Type B pancreatic cell (in vitro differentiated cells): ENCODE data around the gene ZNF343. TPM values are rescaled to one million over a fixed set of nuclear protein-coding genes. Genes with fewer than 3 reads are reported as not detected.

Experiments used
- DNase-seq: peaks from one replicate; pipeline ENCODE4 v3.0.0; 2021; ENCODE audit warnings: mixed read lengths; ENCODE audit not compliant: unreplicated experiment; ENCODE audit errors: extremely low spot score
- H3K27ac Mint-ChIP-seq: 2 replicates; pipeline ENCODE4 v1.8.0; 2021; ENCODE audit warnings: mild to moderate bottlenecking, mixed read lengths
- H3K27me3 Mint-ChIP-seq: 2 replicates; pipeline ENCODE4 v1.8.0; 2021; ENCODE audit warnings: mixed read lengths
- H3K36me3 Mint-ChIP-seq: 2 replicates; pipeline ENCODE4 v1.8.0; 2021; ENCODE audit warnings: mixed read lengths
- H3K4me1 Mint-ChIP-seq: one replicate; pipeline ENCODE4 v1.8.0; 2021; ENCODE audit warnings: mixed read lengths; ENCODE audit not compliant: unreplicated experiment
- H3K4me3 Mint-ChIP-seq: 2 replicates; pipeline ENCODE4 v1.8.0; 2021; ENCODE audit warnings: mild to moderate bottlenecking, mixed read lengths
- H3K9me3 Mint-ChIP-seq: 2 replicates; pipeline ENCODE4 v1.8.0; 2021; ENCODE audit warnings: mixed read lengths
- total RNA-seq: library from RNA; stranded (reverse); gene quantifications from 2 replicates; pipeline ENCODE4 v1.2.1, GENCODE V29; 2021; ENCODE audit warnings: low replicate concordance
- TF ChIP-seq, protein P1 (sequence below): fragments of 200-600 bp; sonication (generic); conservative IDR thresholded peaks from 2 replicates; pipeline ENCODE4 v1.5.0; 2021; ENCODE audit warnings: antibody characterized with exemption, mild to moderate bottlenecking

Gene ZNF343
- total RNA-seq, 1 donor from 2014 or later, result 16.6 TPM

DNA sequence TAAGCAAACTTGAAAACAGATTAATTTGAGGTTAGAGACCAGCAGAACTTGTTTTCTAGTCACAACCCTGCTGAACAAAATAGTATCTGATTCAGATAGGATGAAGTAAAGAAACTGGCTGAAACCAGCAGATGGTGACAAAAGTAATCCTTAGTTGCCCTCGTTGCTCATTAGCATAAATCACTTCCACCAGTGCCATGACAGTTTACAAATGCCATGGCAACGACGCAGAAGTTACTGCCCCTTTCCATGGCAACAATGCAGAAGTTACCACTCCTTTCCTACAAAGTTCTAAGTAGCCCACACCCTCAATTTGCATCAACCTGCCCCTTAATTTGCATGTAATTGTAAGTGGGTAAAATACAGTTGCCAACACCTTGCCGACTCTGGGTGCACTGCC, 61.9 kb downstream of the ZNF343 start:
- no peaks in the 10 kb centered on the region for H3K9me3 Mint-ChIP-seq
- DNase-seq, result no peak
- H3K27ac Mint-ChIP-seq, result no peak overlapping the region
- TF ChIP-seq, protein P1, sequence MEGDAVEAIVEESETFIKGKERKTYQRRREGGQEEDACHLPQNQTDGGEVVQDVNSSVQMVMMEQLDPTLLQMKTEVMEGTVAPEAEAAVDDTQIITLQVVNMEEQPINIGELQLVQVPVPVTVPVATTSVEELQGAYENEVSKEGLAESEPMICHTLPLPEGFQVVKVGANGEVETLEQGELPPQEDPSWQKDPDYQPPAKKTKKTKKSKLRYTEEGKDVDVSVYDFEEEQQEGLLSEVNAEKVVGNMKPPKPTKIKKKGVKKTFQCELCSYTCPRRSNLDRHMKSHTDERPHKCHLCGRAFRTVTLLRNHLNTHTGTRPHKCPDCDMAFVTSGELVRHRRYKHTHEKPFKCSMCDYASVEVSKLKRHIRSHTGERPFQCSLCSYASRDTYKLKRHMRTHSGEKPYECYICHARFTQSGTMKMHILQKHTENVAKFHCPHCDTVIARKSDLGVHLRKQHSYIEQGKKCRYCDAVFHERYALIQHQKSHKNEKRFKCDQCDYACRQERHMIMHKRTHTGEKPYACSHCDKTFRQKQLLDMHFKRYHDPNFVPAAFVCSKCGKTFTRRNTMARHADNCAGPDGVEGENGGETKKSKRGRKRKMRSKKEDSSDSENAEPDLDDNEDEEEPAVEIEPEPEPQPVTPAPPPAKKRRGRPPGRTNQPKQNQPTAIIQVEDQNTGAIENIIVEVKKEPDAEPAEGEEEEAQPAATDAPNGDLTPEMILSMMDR, result no peak
- H3K4me1 Mint-ChIP-seq, result no peaks in the 10 kb centered on the region
- no peaks in the 10 kb centered on the region for H3K27me3 Mint-ChIP-seq
- no peak overlapping the region for H3K4me3 Mint-ChIP-seq
- no peaks in the 10 kb centered on the region for H3K36me3 Mint-ChIP-seq

Other genes starting within 250 kb of the ZNF343 start
- gene TGM3, start 212.9 kb downstream of the ZNF343 start, total RNA-seq, result 1.4 and 1.5 TPM in 2 replicates
- gene TGM6, start 128.0 kb downstream of the ZNF343 start, total RNA-seq, result not detected in 2 replicates
- gene SNRPB, start 38.1 kb downstream of the ZNF343 start, total RNA-seq, result 177 and 193 TPM in 2 replicates
- not detected in 2 replicates for gene TMC2, start 27.7 kb upstream of the ZNF343 start, total RNA-seq
- gene NOP56, start 143.7 kb upstream of the ZNF343 start, total RNA-seq, result 203 and 364 TPM in 2 replicates
- gene IDH3B, start 155.3 kb upstream of the ZNF343 start, total RNA-seq, result 85.6 and 101 TPM in 2 replicates
- 11.4 and 17.9 TPM in 2 replicates for gene EBF4, start 183.9 kb upstream of the ZNF343 start, total RNA-seq